Heart left ventricle (tissue), 13 donors: ENCODE results near the gene RPL29.

Experiments used
- POLR2A ChIP-seq, 2 donors: fragments of 450-650 bp; IDR thresholded peaks; one replicate each; pipeline ENCODE4 v1.6.1; 2017; ENCODE audit warnings: antibody characterized with exemption in 2 of 2, mild to moderate bottlenecking in 2 of 2, moderate library complexity in 2 of 2
- TF ChIP-seq, protein P1 (sequence below), 12 donors: fragments of 200-600 bp; sonication (generic) in 4 of 12; IDR thresholded peaks; one replicate each; pipeline versions ENCODE4 v1.5.0 to v1.8.0; 2018 to 2022; ENCODE audit warnings: antibody characterized with exemption in 12 of 12, mild to moderate bottlenecking in 5 of 12
- donor health status: ischemic (EF 13 %, LVEDD 7.1; RV severe dilation, severe dysfunction).
- donor health status: DM: no; HTN: yes; CAD: no.
- donor health status: DM: no; HTN: no; CAD: no.
- donor health status: ischemic (EF 25% LVEDD 6.9; RV normal size, moderate dysfunction).
- donor health status: ischemic (EF 25% LVEDD 5.7; RV mildly dilated, moderate dysfunction).
- donor health status: ischemic (EF 35%, LVEDD 5.7; RV mildly dilated, moderate dysfunction).
- donor health status: nonischemic (EF 11% LVEDD 7.7; RV severe dilation, severe dysfunction).
- donor health status: DM: yes; HTN: yes; CAD: no.
- donor health status: PGD.
- donor health status: ischemic (EF 29% LVEDD 5.4; RV normal size, mild dysfunction).
- donor health status: nonischemic (EF 23%, LVEDD 6.1; RV moderate dilation, normal function).

- TF ChIP-seq, protein P1, sequence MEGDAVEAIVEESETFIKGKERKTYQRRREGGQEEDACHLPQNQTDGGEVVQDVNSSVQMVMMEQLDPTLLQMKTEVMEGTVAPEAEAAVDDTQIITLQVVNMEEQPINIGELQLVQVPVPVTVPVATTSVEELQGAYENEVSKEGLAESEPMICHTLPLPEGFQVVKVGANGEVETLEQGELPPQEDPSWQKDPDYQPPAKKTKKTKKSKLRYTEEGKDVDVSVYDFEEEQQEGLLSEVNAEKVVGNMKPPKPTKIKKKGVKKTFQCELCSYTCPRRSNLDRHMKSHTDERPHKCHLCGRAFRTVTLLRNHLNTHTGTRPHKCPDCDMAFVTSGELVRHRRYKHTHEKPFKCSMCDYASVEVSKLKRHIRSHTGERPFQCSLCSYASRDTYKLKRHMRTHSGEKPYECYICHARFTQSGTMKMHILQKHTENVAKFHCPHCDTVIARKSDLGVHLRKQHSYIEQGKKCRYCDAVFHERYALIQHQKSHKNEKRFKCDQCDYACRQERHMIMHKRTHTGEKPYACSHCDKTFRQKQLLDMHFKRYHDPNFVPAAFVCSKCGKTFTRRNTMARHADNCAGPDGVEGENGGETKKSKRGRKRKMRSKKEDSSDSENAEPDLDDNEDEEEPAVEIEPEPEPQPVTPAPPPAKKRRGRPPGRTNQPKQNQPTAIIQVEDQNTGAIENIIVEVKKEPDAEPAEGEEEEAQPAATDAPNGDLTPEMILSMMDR (IDR thresholded peaks at IDR 0.05), result no peak
- TF ChIP-seq POLR2A (IDR thresholded peaks at IDR 0.05), result no peak
These were observed 24.3 kb downstream of the RPL29 start for GRCh38 chr3:51971350-51971749.
